D721Med (cell line): ENCODE measurements around the gene PF4V1.
"Not testable (repeated sequence)": the region's sequence is repeated elsewhere in the genome, so short reads cannot be mapped to it uniquely, and the experiment has no call there.

Experiments
- DNase-seq: peaks from one replicate; pipeline ENCODE4 v3.0.0; 2011; ENCODE audit warnings: low spot score; ENCODE audit not compliant: insufficient read length
- FAIRE-seq: peaks from 2 replicates; lab custom pipeline; 2011; peaks lifted over from hg19 to GRCh38; lab: Jason Lieb, UNC
- TF ChIP-seq, protein P1 (sequence below): IDR thresholded peaks from 2 replicates; pipeline ENCODE4 v1.5.1; 2012; ENCODE audit warnings: mild to moderate bottlenecking, control low read depth; ENCODE audit not compliant: insufficient read depth; ENCODE audit errors: missing control alignments

Gene PF4V1

DNA sequence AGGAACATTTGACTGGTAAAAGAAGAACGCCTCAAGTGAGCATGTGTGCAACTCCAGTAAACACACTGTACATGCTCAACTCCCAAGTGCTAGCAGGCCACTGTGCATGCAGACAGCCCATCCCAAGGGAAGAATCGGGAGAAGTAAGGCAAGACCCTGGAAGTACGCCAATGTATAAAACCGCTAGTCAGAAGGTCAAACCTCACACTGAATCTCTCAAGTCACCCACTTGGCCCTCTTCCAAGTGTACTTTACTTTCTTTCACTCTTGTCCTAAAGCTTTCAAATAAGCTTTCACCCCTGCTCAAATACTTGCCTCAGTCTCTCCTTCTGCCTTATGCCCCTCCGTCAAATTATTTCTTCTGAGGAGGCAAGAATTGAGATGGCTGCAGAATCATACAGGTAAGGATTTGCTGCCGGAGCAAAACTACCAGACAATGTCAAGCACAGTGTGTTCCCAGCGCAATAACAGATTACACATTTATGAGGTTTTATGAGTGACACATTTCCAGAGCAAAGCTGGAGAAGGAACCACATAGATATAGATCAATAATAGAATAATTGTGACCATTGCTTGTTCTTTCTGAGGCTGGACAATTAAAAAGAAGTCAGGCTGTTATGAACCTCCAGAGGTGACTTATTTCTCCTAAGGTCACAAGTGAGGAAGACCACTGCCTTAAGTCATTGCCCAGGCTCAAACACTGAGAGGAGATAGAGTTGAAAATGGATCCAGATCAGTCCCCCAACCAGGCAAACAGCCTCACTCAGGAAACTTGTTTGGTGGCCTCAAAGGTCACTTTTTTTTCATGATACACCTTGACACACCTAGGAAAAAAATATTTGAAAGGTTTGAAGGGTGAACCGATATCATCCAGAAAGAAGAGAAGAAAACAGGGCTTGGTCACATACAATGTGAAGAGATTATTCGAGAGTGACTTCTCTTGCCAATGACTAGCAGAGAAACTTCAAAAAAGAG lies 42.4 kb downstream of the PF4V1 start:
- FAIRE-seq (no peak), DNase-seq (no peak)
- TF ChIP-seq, protein P1, sequence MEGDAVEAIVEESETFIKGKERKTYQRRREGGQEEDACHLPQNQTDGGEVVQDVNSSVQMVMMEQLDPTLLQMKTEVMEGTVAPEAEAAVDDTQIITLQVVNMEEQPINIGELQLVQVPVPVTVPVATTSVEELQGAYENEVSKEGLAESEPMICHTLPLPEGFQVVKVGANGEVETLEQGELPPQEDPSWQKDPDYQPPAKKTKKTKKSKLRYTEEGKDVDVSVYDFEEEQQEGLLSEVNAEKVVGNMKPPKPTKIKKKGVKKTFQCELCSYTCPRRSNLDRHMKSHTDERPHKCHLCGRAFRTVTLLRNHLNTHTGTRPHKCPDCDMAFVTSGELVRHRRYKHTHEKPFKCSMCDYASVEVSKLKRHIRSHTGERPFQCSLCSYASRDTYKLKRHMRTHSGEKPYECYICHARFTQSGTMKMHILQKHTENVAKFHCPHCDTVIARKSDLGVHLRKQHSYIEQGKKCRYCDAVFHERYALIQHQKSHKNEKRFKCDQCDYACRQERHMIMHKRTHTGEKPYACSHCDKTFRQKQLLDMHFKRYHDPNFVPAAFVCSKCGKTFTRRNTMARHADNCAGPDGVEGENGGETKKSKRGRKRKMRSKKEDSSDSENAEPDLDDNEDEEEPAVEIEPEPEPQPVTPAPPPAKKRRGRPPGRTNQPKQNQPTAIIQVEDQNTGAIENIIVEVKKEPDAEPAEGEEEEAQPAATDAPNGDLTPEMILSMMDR: no peak

DNA sequence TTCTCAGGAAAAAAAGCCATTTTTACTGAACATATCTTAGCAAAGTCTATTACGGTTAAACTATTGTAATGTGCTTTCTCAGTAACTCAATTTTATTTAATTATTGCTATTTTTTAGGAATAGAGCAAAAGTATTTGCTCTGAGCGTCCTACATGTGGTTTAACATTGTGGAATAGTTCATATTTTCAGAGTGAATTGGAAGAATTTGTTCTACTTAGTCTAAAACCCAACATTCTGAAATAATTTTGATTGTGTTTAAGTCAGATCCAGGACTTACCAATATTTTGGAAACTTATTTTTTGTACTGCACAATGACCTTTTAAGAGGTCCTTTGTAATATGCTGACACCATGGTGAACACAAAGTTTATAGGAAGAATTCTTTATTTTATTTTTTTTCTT lies 43.3 kb downstream of the PF4V1 start:
- FAIRE-seq (no peak), DNase-seq (no peak)
- TF ChIP-seq, protein P1: no peak

DNA sequence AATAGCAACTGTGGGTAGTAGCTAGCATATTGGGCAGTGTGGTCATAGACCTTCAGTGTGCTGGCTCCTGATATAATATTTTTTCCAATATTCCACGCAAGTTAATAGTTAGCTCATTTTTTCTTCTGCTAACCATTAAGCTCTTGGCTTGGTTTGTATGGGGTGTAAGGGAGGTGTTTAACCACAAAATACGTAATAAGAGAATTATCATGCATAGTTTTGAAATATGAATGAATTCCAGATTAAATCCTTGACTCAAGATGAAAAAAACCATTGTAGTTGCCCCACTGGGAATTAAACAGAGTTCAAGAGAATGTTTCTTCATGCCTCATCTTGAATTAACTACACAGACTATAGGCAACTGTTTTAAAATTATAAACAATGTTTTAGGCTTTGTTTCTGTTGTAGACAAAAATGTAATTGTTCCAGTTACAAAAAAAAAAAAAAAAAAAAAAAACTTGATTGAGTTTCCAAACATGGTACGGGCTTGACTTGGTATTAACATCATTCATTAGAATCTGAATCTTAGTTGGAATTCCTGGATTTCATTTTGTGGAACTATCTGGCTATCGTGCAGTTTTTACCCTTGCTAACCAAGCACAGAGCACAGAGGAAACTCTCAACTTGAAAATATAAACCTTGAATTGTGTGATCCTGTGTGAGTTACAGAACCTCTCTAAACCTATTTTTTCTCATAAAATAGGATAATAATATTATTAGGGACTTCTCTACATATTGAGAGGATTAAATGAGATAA lies 44.5 kb downstream of the PF4V1 start:
- FAIRE-seq: no peak
- no peak for DNase-seq
- TF ChIP-seq, protein P1: no peak

DNA sequence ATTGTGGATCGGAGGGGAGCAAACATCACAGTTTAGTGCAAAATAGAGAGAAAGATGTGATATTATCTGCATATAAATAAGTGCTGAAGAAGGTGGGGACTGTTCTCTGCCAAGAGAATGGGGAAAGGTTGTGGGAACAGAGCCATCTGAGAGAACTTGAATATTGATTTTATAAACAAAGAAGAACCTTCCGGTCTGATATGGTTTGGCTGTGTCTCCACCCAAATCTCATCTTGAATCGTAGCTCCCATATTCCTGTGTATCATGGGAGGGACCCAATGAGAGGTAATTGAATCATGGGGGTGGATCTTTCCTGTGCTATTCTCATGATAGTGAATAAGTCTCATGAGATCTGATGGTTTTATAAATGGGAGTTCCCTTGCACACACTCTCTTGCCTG lies 46.2 kb downstream of the PF4V1 start:
- not testable (repeated sequence) for FAIRE-seq, DNase-seq

DNA sequence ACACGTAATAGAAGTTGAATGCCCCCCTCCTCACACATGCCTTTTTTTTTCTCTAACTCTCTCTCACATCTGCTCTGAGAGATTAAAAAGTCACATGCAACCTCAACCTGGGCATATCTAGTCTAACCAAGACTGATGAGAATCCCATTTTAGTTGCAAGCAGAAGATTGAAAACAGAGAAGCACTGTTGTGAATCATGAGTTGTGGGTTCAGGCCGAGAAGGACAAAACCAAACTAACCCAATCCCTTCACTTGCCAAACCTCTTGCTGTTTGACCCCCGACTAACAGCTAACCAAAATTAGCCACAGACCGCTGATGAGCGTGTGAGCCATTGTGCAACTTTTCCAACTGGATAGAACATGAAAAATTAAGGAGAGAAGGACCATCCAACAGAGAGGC lies 47.9 kb downstream of the PF4V1 start:
- TF ChIP-seq, protein P1: no peak
- DNase-seq (no peak), FAIRE-seq (no peak)

DNA sequence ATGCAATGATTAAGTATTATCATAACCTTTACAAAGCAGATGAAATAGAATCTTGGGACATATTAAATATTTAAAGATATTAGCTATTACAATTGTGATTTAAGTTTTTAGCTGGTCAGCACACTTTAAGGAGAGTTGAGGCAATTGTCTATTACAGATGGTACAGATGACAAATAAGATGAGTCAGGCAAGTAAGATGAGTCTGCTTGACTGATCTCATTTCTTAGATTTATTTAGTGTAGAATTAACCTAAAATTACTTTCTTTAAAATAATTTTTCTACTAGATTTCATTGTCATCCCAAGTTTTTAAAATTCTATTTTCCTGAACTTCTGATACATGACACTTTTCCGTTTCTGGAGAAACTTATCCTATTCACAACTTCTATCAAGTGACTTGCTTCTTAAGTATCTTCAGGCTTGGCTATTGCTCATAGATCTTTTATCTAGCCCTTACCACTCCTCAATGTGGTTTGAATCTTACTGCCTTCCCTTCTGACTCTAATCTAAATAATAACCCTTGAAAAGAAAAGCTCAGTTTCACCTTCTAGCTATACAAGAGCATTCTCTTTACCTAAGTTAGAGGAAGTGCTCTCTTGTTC lies 49.0 kb downstream of the PF4V1 start:
- TF ChIP-seq, protein P1: no peak
- DNase-seq (no peak), FAIRE-seq (no peak)

DNA sequence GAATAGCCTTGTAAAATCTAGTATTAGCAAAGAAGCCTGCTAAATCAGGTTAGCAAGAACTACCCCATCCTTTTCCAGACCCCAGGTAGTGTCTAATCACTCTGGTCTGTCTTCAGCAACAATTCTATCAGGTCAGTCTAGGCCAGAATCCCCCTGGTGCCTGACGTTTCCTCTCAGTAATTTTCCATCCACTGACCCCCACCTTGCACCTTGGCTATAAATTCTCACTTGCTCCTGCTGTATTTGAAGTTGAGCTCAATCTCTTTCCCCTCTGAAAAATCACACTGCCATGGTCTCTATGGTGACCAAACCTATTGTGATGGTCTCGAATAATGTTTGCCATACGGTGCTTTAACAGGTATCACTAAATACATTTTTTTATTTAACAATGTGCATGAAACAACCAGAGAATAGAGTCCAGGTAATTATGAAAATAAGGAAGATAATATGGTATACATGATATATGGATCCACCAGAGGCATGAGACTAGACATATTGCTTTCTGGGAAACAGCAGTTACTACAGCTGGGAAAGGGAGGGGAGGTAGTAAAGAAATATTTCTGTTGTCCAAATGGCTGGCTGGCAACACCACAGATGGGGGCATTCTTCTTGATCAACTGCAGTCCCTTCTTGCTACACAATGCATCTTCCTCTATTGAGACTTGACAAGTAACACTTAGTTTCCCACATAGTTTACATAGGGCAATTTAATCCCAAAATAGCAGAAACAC lies 49.9 kb downstream of the PF4V1 start:
- DNase-seq (no peak), FAIRE-seq (no peak)
- TF ChIP-seq, protein P1: no peak
